NCI-H2171 (cell line): Measurements from ENCODE around the gene TP53.
A peak's percentile ranks its signal among the peaks of the same experiment; 100 is the strongest.
"Not testable (repeated sequence)": the region's sequence is repeated elsewhere in the genome, so short reads cannot be mapped to it uniquely, and the experiment has no call there.

Source experiments
- DNase-seq: peaks from one replicate; lab custom pipeline; 2025; lab: John Stamatoyannopoulos, UW

TP53 gene

DNA sequence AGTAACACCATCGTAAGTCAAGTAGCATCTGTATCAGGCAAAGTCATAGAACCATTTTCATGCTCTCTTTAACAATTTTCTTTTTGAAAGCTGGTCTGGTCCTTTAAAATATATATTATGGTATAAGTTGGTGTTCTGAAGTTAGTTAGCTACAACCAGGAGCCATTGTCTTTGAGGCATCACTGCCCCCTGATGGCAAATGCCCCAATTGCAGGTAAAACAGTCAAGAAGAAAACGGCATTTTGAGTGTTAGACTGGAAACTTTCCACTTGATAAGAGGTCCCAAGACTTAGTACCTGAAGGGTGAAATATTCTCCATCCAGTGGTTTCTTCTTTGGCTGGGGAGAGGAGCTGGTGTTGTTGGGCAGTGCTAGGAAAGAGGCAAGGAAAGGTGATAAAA is 14.1 kb downstream of the TP53 start:
- DNase-seq, result no peak

DNA sequence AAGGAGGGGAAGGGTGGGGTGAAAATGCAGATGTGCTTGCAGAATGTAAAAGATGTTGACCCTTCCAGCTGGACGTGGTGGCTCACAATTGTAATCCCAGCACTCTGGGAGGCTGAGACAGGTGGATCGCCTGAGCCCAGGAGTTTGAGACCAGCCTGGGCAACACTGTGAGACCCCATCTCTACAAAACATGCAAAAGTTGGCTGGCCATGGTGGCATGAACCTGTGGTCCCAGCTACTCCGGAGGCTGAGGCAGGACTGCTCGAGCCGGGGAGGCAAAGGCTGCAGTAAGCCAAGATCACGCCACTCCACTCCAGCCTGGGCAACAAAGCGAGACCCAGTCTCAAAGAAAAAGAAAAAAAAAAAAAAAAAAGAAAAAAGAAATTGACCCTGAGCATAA is 18.8 kb downstream of the TP53 start:
- no peak for DNase-seq

DNA sequence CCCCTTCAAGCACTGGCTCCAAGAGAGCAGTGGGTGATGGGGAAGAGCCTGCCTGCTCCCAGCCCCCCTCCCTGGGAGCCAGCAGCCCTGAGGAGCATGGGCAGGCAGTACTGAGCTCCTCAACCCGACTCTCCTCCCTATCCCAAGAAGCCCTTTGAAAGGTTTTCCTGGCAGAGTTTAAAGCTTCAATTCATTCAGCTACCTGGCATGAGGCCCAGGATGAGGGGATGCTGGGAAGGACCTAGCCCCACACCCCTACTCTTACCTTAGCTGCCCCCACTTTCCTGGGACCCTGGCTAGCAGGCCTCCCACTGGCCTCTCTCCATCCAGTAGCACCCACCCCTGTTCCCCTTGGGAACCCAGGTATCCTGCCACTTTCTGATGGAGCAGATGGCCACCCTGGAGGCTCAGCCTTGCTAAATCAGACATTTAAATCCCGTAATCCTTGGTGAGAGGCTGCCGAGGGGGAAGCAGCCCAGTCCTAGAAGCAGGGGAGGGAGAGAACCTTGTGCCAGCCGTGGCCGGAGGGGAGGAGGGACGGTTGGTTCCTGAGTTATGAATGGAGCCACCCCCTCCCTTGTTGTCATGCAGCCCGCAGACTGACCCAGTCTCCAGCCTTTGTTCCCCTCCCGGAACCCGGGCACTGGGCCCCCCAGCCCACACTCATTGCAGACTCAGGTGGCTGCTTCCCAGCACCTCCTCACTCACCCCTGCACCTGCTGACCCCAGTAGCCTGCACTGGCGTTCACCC is 19.5 kb downstream of the TP53 start:
- DNase-seq, result no peak

DNA sequence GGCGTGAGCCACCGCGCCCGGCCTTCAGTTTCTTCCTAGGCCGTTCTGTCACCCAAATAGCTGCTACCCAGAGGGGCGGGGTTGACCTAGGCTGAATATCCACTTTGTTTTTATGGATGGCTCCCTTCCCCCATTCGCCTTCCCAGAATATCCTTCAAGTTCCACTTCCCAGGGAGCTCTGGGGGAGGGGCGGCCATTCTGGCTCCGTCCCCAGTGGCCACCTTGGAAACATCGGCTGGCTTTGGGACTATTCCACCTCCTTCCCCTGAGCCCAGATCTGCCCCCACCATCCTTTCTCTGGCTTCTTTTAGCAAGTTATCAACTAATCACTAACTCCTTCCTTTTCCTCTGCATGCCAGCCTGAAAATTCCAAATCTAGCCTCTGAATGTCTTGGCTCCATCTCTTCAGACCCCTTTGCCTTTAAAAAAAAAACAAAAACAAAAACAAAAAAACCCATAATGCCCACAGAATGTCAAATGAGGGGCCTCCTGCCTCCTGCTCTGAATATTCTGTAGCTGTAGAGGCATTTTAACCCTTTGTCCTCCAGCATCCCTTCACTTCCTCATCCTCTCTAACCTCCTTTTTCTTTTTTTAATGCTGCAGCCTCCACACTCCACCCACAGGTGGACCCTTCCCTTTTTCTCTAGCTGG is 30.2 kb downstream of the TP53 start:
- DNase-seq, result no peak

DNA sequence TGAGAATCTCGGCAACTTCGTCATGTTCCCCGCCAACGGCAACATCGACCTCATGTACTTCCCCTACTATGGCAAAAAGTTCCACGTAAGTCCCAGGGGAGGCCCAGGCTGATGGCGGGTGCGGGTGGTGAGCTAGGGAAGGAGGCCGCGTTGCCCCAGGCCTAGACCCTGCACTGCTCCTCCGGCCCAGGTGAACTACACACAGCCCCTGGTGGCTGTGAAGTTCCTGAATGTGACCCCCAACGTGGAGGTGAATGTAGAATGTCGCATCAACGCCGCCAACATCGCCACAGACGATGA is 31.8 kb downstream of the TP53 start:
- DNase-seq, result no peak

DNA sequence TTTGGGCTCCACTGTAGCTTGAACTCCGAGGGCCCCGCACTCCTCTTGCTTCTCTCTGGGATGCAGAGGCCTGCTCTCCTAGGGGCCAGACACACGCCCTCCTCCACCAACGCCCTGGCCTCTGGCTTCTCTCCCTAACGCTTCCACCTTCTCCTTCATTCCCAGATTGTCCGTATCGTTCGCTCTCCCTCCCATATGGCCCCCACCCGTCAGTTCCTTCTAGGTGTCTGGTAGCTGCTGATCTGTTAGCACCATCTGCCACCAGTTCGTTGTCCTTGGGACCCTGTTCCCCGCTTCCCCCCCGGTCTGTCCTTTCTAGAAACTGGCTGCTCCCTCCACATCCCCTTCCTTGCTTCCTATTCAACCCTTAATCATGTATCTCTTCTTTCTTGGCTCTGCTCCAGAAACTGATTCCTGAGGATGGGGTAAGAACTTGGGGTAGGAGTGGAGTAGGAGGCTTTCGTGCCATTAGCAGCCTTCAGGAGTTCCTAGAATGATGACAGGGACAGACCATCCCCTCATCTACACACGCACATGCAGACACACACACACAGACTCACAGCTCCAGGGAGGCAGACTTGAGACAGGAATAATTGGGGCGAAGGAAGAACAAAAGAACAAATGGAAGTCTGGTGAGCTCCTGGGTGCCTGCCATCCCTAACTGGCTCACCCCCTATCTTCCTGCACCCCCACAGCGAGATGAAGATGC is 32.3 kb downstream of the TP53 start:
- DNase-seq, result no peak

DNA sequence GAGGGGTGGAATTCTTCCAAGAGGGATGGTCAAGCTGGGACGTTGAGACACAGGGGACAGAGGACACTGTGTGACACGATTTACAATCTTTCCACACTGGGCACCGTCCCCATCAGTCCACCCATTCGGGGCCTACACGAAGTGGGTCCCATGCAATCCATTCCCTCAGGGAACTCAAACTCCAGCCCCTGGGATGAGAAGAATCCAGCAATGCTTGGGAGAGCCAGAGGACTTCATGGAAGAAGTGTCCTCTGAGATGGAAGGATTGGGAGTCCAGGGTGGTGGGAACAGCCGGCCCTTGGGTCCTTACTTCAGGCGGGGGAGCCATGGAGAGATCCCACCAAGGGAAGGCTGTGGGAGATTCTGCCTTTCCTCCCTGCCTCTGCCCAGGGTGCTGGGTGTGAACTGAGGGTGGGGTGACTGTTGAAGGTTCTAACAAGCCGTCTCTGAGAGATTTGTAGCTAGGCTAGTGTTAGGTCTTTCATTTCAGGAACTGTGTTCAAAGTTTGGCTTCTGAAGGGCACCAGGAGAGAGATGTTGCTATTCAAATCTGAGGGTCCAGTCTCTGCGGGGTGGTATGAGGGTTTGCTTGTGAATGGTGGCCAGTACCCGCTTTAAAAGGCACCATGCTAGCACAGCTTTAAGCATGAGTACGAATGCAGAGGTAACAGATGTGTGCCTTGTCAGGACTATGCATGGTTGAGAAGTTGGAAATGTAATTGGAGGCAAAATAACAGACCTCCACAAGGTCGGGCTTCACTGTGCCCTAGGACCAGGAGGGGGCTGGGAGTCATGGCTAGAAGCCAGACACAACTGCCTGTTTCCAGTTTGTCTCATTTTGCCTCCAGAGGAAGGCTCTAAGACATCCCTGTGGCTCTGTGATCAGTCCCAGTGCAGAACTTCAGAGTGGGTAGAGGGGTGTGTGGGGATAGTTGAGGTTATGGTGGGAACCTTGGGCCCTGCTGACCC is 34.6 kb downstream of the TP53 start:
- no peak for DNase-seq

DNA sequence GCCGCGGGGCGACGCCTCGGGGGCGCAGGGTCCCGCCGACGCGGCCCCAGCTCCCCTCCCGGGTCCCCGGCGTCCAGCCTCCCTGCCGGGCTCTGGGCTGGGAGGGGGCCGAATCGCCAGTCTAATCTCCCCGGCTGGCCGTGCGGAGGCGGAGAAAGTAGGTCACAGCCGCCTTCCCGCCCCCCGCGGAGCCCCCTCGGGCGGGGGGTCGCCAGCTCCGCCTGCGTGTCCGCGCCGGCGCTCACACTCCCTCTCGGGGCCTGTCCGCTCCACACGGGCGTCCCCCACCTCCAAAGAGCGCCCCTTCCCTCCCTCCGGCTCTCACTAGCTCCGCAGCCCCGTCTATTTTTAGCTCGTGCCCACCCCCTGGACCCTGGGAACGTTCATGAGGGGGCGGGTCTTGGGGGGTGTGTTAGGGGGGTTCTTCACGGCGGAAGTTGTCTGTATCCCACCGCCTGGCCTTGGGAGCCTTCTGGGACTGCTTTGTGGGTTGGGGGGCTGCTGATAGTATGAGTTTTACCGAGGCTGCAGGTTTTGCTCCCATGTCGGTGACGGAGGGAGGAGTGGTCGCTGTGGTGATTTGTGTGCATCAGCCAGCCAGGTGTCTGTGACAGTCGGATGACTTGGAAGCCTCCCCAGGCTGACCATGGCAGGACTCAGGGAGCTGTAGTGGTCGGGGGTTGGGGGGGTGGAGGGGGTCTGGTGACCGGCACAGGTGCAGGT is 35.5 kb downstream of the TP53 start:
- no peak for DNase-seq

DNA sequence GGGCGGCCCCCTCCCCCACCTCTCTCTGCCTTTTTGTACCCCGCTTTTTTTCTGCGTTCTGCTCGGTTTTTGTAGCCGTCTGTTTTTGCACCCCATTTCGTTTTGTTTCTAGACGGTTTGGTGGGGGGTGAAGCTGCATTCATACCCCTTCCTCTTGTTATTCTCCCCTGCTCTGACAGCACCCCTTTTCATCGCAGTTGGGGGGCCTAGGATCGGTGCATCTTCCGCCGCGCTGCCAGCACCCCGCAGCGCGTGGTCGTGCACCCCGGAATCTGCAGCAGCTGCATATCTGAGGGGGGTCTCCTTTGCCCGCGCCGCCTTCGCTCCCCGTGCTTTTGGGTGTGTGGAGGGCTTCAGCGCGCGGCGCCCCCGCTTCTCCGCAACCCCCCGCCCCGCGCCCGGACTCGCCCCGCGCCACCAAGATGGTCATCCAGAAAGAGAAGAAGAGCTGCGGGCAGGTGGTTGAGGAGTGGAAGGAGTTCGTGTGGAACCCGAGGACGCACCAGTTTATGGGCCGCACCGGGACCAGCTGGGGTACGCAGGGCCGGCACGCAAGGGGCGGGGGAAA is 36.1 kb downstream of the TP53 start:
- DNase-seq, result no peak

DNA sequence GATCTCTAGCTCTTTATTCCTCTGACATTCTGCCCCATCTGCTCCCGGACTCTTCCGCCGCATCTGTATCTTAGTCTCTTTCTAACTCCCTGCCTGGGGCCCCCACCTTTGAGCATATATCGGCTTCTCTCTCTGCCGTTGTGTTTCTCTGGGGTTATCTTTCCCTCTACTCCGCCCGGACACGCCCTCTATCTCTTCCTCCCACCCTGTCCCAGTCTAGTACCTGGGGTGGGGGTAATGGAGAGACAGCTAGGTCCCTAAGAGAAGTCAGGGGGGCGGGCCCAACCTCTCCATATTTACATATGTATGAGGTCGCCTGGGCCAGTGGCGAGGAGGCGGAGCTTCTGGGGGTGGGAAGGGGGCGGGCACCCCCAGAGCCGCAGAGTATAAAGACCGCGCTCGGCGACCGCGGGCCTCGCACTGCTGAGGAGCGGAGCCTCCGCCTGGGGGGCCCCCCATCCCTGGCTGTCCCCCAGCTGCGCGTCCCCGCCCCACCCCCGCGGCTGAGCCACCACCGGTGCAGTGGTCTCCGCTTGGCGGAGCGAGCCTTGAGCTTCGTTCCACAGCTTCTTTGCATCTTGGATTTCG is 36.7 kb downstream of the TP53 start, which contains the start of gene ATP1B2:
TSS of gene ATP1B2 (plus strand) at position 418 of the 588 bp plus-strand sequence. CDS start 593 bp downstream, outside the sequence.
- peak; percentile 87 for DNase-seq

DNA sequence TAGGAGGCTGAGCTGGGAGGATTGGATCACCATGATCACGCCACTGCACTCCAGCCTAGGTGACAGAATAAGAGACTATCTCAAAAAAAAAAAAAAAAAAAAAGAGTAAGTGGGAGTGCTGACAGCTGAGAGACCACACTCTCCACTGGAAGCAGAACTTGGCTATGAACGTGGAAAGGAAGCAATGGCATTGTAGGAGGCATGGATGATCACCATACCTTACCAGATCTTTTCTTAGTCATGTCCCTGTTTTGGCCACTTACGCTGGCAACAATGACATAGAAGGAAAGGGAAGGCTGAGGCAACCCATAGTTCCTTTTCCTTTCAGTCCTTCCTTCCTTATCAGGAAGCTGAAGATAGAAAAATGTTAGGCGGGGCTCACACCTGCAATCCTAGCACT is 40.3 kb downstream of the TP53 start:
- DNase-seq, result no peak

DNA sequence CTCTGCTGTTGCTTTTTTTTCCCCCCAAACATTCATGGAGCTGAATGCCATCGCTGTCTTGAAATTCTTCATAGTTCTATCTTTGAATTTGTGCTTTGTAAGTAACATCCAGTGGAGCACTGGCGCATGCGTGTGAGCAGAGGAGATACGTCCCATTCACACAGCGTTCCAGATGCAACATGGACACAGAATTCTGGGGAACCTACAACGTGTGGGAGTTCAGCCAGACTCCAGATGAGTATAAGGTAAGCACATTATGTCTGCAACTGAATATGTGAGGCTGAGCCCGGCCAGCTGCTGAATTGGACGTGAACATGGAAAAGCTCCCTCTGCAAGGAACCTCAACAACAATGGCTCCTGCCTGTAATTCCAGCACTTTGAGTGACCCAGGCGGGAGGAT is 40.8 kb downstream of the TP53 start:
- no peak for DNase-seq

DNA sequence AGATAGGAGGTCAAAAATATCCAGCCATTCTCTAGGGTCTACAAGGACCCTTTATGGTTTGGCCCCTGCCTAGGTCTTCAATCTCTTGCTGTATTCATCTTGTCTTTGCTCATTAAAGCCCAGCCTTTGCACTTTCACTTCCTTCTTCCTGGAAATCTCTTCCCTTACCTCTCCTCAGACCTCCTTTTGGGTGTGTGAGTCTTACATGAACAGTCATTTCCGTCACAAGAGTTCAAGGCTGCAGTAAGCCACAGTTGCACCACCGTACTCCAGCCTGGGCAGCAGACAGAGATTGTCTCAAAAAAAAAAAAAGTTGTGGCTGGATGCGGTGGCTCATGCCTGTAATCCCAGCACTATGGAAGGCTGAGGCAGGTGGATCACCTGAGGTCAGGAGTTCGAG is 42.5 kb downstream of the TP53 start:
- no peak for DNase-seq

DNA sequence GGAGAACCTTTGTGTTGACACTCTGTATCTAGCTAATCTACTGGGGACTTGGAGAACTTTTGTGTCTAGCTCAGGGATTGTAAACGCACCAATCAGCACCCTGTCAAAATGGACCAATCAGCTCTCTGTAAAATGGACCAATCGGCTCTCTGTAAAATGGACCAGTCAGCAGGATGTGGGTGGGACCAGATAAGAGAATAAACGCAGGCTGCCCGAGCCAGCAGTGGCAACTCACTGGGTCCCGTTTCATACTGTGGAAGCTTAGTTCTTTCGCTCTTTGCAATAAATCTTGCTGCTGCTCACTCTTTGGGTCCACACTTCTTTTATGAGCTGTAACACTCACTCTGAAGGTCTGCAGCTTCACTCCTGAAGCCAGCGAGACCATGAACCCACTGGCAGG is 45.7 kb downstream of the TP53 start:
- DNase-seq, result not testable (repeated sequence)

DNA sequence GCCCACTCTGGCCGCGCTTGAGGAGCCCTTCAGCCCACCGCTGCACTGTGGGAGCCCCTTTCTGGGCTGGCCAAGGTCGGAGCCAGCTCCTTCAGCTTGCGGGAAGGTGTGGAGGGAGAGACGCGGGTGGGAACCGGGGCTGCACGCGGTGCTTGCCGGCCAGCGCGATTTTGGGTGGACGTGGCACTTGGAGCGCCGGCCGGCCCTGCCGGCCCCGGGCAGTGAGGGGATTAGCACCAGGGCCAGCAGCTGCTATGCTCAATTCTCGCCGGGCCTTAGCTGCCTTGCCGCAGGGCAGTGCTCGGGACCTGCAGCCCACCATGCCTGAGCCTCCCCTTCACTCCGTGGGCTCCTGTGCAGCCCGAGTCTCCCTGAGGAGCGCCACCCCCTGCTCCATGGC is 46.5 kb downstream of the TP53 start:
- DNase-seq, result no peak

DNA sequence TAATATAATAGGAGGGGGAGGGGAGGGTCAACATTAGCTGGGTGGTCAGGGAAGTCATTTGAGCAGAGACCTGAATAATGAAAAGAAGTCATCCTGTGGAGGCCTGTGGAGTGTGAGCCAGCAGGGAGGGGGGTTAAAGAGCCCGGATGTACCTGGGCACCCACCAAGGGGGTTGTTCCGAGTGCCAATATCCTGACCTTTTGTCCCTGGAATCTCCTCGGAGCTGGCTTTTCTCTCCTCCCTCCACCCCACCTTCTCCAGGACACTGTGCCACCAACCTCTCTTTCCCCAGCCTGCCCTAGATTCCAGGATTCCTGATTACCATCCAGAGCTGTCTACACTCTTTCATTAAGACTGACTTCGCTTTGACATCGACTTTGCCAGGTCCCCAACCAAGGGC is 51.1 kb downstream of the TP53 start:
- DNase-seq, result no peak

DNA sequence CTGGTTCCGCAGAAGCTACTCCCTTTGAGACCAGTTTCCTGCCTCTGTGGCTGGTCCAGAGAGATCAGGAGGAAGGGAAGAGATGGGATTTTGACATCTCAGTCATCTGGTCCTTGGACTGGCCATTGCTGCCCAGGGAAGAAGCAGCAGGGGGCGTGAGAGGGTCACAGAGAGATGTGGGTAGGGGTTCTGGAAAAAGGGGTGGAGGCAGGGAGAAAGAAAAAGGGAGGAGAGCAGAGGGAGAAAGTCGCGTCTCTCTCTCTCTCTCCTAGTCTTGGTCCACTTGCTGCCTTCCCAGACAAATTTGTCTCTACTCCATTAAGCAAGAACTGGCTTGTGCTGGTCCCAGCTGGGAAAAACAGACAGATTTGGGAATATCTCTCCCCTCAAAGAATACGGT is 52.9 kb downstream of the TP53 start:
- DNase-seq, result no peak

DNA sequence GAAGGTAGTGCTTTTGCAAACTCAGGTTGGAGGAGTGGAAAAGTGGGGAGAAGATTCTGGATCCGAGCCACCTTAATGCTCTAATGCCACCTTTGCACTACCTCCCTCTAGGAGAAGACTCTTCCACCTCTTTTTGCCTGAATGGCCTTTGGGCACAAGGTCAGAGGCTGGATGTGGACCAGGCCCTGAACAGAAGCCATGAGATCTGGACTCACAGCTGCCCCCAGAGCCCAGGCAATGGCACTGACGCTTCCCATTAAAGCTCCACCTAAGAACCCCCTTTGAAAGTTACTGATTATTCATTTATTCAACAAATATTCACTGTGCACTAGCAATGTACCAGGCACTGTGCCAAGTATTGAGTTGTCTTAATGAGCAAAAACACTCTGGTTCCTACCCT is 54.2 kb downstream of the TP53 start:
- no peak for DNase-seq

DNA sequence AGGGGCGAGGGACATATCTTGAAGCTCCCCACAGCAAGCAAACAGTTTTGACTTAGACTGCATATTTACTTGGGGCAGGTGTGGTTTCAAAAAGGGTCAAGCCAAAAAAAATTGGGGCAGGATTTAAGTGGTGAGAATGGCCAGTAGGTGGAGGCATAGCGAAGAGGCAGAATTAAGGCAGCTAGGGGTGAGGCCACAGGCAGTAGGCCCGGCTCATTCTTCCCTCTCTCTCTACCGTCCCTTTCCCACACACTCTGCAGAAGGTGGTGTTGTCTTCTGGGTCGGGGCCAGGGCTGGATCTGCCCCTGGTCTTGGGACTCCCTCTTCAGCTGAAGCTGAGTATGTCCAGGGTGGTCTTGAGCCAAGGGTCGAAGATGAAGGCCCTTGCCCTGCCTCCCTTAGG is 54.8 kb downstream of the TP53 start:
- DNase-seq, result no peak
